SKM-1 treated with dmso at 0.1 percent for 144 hours (cell line): Measurements from ENCODE around the gene CTNNB1.
A peak's percentile ranks its signal among the peaks of the same experiment; 100 is the strongest.

Source experiments
- DNase-seq: peaks from one replicate; lab custom pipeline; 2025; ENCODE audit not compliant: unreplicated experiment; lab: John Stamatoyannopoulos, UW

CTNNB1 gene

DNA sequence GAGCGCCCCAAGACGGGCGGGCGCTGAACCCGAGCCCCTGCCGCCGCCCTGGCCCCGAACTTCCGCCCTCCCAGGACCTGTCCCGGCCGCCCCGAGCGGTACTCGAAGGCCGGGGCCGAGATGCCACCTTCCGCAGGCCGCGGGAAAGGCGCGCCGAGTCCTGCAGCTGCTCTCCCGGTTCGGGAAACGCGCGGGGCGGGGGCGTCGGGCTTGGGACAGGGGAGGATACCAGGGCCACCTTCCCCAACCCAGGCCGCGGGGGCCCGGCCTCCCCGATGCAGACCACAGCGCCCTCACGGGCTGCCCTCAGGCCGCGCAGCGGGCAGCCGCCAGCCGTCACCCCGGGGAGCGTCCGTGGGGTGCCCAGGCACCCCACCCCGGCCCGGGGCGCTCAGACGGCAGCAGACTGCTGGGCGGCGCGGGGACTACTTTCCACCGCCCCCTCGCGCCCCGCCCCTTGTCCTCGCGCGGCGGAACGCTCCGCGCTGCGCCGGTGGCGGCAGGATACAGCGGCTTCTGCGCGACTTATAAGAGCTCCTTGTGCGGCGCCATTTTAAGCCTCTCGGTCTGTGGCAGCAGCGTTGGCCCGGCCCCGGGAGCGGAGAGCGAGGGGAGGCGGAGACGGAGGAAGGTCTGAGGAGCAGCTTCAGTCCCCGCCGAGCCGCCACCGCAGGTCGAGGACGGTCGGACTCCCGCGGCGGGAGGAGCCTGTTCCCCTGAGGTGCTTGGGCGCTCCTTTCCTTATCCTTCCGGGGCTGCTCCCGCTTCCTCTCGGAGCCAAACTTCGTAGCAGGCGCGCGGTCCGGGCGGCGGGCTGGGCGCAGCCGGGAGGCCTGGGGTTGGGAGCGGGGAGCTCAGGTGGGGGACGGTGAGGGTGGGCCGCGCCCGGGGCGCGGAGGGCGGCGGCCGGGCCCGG, at the start of gene CTNNB1:
Gene CTNNB1, plus strand, starts transcription at position 556 of the 916 bp plus-strand sequence. CDS start 24,564 bp downstream, outside the sequence.
- peak; percentile 82 for DNase-seq

GRCh38 chr3:41155834-41156233, 43.5 kb upstream of the CTNNB1 start:
- no peak for DNase-seq

- DNase-seq, result no peak
Measured at GRCh38 chr3:41158947-41159346, 40.4 kb upstream of the CTNNB1 start.

GRCh38 chr3:41159588-41160189, 39.6 kb upstream of the CTNNB1 start:
- no peak for DNase-seq

- no peak for DNase-seq
Measured at GRCh38 chr3:41162541-41162940, 36.8 kb upstream of the CTNNB1 start.

GRCh38 chr3:41163006-41163405, 36.3 kb upstream of the CTNNB1 start:
- no peak for DNase-seq

DNA sequence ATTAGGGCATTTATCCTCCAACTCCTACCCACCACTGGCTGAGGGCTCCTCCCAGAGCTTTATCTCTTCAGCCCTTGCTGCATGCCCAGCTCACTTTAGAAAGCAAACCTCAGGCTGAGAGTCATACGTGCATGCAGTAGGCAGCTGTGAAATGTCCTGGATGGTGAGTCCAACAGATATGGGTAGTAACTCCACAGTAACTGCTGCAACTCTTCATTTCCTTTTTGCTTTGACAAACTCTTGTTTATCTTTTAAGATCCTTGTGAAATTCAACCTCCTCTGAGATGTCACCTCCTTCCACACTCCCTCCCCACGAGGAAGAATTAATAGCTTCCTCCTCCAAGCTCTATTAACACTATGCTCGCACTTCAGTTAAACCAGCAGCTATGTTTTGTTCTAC, 35.9 kb upstream of the CTNNB1 start:
- no peak for DNase-seq

- no peak for DNase-seq
Measured at GRCh38 chr3:41164777-41165176, 34.5 kb upstream of the CTNNB1 start.

DNA sequence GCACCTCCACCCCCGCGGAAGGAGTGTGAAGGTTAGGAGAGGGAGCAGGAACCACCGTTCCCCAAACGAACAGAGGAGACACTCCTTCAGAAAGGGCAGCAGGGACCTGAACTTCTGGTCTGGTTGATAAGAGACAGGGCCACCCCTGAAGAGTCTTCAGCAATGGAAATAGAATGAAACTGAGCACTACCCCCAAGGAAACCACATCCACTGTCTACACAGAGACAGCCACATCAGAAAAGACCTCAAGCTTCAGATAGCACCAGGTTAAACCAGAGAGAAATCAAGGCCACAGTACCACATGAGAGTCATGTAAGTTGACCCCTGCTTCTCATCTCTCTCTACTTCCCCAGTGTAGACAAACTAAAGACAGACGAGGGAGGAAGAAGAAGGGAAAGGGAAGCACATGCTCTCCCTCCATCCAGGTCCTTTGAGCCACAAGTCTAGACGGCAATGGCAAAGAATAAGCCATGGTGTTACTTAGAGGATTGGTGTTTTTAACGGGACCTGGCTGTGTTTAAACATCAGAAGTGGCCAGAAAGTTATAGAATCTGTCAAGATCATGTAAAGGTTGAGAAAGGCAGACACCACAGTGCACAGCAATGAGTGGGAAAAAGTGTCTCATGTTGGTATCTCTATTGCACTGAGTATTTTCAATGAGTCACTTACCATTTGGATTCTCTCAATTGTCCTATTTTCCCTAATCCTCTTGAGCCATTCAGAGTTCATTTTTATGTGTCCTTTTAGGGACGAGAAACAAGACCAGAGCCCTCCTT, 31.4 kb upstream of the CTNNB1 start:
- DNase-seq, result no peak

DNA sequence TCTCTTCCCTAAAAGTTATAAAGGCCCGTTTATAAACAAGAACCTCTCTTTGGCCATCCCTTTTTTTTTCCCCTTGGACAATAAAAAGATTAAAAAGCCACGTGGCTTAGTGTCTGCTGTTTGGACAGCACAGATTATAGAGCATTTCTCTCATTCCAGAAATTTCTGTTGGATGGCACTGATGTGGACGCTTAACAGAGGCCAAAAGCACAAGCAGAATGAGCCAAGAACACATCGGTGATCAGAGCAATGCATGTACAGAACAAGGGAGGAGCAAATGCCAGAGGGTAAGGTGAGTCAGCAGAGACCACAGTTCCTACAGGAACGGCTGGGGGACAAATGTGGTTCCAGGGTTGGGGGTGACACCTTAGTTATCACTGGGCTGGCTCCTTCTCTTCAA, 30.3 kb upstream of the CTNNB1 start:
- no peak for DNase-seq

DNA sequence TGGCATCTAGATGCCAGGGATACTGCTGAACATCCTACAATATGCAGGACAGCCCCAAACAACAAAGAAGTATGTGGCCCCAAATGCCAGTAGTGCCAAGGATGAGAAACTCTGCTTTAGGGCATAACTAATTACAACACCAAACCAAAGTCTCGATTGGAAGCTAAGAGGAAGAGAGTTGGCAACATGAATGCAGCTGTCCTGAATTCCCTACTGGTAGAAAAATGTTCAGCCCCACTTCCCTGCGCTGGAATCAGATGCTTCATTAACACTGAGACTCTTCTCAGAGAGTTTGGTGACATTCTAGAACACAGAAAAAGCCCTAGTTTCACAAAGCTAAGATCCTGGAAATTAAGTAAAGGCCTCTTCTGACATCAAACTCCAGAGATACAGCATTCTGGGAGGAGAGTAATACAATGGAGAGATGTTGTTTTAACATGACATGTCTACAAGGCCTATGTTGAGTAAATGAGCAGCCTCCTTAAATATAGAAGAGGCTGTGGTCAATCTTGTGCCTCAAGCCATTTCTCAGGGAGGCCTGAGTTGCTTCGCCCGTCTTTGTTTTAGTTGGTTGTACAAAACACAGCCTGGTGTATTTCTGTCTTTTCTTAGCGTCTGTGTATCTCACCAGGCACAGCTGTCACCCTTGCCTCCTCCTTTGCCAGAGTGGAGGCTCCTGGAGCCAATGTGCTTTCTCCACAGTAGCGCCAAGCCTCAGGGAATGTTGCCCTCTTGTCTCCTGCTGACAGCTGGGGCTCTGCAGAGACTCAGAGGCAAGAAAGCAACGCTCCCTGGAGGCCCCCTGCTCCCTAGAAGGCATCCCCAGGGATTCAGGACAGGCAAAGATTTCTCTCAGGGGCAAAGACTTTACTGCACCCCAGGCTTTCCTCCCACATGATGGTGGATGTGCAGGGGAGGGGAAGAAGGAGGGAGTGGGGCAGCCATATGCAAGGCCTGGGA, 25.1 kb upstream of the CTNNB1 start:
- DNase-seq, result no peak

DNA sequence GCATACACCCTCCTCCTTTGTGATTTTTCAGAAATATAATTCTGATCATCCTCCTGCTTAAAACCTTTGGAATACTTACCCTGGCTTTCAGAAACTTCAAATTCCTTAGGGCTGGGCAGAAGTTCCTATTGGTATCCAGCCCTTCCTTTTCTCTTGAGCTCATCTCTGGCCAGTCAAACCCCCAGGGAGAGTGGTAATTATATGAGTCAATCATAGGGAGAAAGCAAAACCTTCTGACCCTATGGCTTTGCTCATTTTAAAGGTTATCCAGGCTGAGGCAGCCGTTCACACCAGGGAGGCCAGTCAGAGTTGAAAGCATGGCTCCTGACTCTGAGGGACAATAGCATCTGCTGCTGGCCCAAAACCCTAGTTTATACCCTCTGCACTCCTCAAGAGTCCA, 23.9 kb upstream of the CTNNB1 start:
- no peak for DNase-seq

GRCh38 chr3:41176596-41176995, 22.7 kb upstream of the CTNNB1 start:
- no peak for DNase-seq

- DNase-seq, result no peak
Measured at GRCh38 chr3:41178576-41178975, 20.7 kb upstream of the CTNNB1 start.

- DNase-seq, result no peak
Measured at GRCh38 chr3:41180396-41180795, 18.9 kb upstream of the CTNNB1 start.

DNA sequence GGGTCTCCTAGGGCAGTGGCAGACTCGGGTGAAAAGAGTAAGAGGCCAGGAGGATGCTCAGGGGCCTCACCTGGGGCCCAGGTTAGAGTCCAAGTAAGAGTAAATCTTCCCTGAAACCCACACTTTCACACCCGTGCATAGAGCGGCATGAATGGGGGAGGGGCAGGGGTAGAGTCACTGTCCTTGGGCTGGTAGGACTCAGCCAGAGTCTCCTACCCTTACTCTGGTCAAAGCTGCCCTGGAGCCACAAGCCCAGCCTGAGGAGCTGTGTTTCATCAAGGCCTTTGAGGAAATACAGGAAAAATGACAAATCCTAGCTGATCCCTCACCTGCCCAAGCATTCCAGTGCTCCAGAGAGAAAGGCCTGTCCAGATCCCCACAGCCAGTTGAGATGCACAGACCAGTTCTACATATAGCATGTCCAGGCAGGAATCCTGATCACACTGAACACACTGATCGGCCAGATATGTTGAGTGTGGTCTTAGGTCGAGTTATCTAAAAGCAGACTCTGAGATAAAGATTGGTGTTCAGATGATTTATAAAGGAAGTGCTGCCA, 16.7 kb upstream of the CTNNB1 start:
- no peak for DNase-seq

- no peak for DNase-seq
Measured at GRCh38 chr3:41184394-41184793, 14.9 kb upstream of the CTNNB1 start.

- no peak for DNase-seq
Measured at GRCh38 chr3:41186297-41186696, 13.0 kb upstream of the CTNNB1 start.

DNA sequence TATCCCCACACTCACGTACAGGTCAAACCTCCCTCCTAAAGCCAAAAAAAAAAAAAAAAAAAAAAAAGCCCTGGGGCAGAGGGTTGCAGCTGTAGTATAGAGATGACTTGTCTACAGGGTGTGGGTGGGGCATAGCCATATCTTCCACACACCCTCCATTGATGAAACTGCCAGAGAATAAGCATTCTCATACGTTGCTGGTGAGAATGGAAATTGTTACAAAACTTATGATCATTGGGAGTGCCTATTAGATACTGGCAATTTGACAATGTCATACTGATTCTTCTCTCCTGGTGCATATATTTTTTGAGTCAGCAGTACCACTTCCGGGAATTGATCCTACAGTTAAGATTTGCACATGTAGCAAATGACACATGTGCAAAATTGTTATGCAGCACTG, 11.0 kb upstream of the CTNNB1 start:
- no peak for DNase-seq
